Measurements from ENCODE around the gene ZNHIT6. TPM values are rescaled to one million over a fixed set of nuclear protein-coding genes. Genes with fewer than 3 reads are reported as not detected.

ZNHIT6 gene
- total and polyA plus RNA-seq, 9 donors: 12.0 to 23.6 (median 19.2) TPM

GRCh38 chr1:85626818-85627217, 81.4 kb downstream of the ZNHIT6 start:
- no peaks in the 10 kb centered on the region for H3K27me3 ChIP-seq (ENCODE audit: control insufficient read depth, insufficient read depth, low read length)
- DNase-seq: no peak
- no peak overlapping the region for H3K4me3 ChIP-seq (ENCODE audit: low read length)
- peaks cover 2% of the 10 kb centered on the region for H3K36me3 ChIP-seq (ENCODE audit: control insufficient read depth, insufficient read depth, low read length)
- peaks cover 8% of the 10 kb centered on the region for H3K9me3 ChIP-seq (replicated peaks; ENCODE audit: control insufficient read depth, low read depth, low read length)
- H3K4me1 ChIP-seq (ENCODE audit: control insufficient read depth, insufficient read depth, low read length): peaks cover 8% of the 10 kb centered on the region
- no peak overlapping the region for H3K27ac ChIP-seq (ENCODE audit: low read length)

GRCh38 chr1:85624361-85624760, 83.9 kb downstream of the ZNHIT6 start:
- no peak overlapping the region for H3K4me3 ChIP-seq (ENCODE audit: low read length)
- DNase-seq: no peak
- peaks cover 23% of the 10 kb centered on the region for H3K9me3 ChIP-seq (replicated peaks; ENCODE audit: control insufficient read depth, low read depth, low read length)
- H3K27me3 ChIP-seq (ENCODE audit: control insufficient read depth, insufficient read depth, low read length): no peaks in the 10 kb centered on the region
- H3K36me3 ChIP-seq (ENCODE audit: control insufficient read depth, insufficient read depth, low read length): peaks cover 2% of the 10 kb centered on the region
- WGBS (ENCODE audit: insufficient coverage): 100% methylated on average over 3 of the region's 4 CpGs
- peaks cover 8% of the 10 kb centered on the region for H3K4me1 ChIP-seq (ENCODE audit: control insufficient read depth, insufficient read depth, low read length)
- no peak overlapping the region for H3K27ac ChIP-seq (ENCODE audit: low read length)

- Histone ChIP-seq H3K36me3 (ENCODE audit: control insufficient read depth, insufficient read depth, low read length) (peaks cover 2% of the 10 kb centered on the region), H3K9me3 (replicated peaks; ENCODE audit: control insufficient read depth, low read depth, low read length) (peaks cover 23% of the 10 kb centered on the region), H3K4me1 (ENCODE audit: control insufficient read depth, insufficient read depth, low read length) (peaks cover 2% of the 10 kb centered on the region), H3K27me3 (ENCODE audit: control insufficient read depth, insufficient read depth, low read length) (no peaks in the 10 kb centered on the region), H3K4me3 (ENCODE audit: low read length) (no peak overlapping the region), H3K27ac (ENCODE audit: low read length) (no peak overlapping the region)
- DNase-seq: no peak
- no CpG with 5 or more reads among the region's 1 CpG for WGBS (ENCODE audit: insufficient coverage)
These were observed 85.2 kb downstream of the ZNHIT6 start for GRCh38 chr1:85623061-85623471.

DNA sequence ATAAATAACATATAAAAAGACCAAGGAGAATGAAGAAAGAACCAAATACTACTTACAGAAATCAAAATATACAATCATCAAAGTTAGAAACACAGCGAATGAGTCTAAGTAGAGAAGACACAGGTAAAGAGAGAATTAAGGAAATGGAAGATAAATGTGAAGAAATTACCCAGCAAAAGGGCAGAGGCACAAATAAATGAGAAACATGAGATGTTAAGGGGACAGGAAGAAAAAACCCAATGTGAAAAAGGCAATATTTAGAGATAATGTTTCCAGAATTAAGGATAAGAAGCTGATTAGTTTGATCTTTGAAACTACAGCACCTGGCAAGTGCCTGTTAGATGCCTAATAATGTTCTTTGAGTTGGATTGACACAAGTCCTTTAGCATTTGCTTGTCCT, 86.8 kb downstream of the ZNHIT6 start:
- Histone ChIP-seq H3K9me3 (replicated peaks; ENCODE audit: control insufficient read depth, low read depth, low read length) (peaks cover 23% of the 10 kb centered on the region), H3K36me3 (ENCODE audit: control insufficient read depth, insufficient read depth, low read length) (peaks cover 2% of the 10 kb centered on the region), H3K4me3 (ENCODE audit: low read length) (no peak overlapping the region), H3K27ac (ENCODE audit: low read length) (no peak overlapping the region), H3K4me1 (ENCODE audit: control insufficient read depth, insufficient read depth, low read length) (peaks cover 13% of the 10 kb centered on the region), H3K27me3 (ENCODE audit: control insufficient read depth, insufficient read depth, low read length) (no peaks in the 10 kb centered on the region)
- no CpG with 5 or more reads among the region's 1 CpG for WGBS (ENCODE audit: insufficient coverage)
- no peak for DNase-seq

- DNase-seq: peak; percentile 74
- Histone ChIP-seq H3K4me3 (ENCODE audit: low read length) (no peak overlapping the region), H3K27ac (ENCODE audit: low read length) (peak overlapping the region; percentile 66), H3K4me1 (ENCODE audit: control insufficient read depth, insufficient read depth, low read length) (peaks cover 28% of the 10 kb centered on the region), H3K9me3 (replicated peaks; ENCODE audit: control insufficient read depth, low read depth, low read length) (peaks cover 23% of the 10 kb centered on the region), H3K27me3 (ENCODE audit: control insufficient read depth, insufficient read depth, low read length) (no peaks in the 10 kb centered on the region), H3K36me3 (ENCODE audit: control insufficient read depth, insufficient read depth, low read length) (no peaks in the 10 kb centered on the region)
- WGBS (ENCODE audit: insufficient coverage): 20% methylated on average over 1 of the region's 3 CpGs
These were observed 90.6 kb downstream of the ZNHIT6 start for GRCh38 chr1:85617633-85618100.

DNA sequence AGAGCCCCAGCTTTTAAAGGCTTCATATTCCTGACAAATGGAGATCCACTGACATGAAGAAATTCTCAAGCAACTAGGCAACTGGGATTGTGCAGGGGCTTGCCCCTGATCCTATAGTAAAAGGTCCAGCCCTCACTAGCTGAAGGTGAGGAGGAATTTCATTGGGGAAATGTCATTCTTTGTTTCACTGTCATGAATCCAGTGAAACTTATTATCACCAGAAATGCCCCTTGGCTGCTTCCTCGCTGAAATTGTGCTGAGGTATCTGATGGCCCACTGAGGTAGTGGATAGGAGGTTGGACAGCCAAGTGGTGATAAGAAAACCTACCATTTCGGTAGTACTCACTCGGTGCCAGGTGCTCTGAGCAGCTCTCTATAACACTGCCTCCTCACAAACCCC, 91.5 kb downstream of the ZNHIT6 start:
- peaks cover 14% of the 10 kb centered on the region for H3K9me3 ChIP-seq (replicated peaks; ENCODE audit: control insufficient read depth, low read depth, low read length)
- DNase-seq: no peak
- no peak overlapping the region for H3K4me3 ChIP-seq (ENCODE audit: low read length)
- H3K27ac ChIP-seq (ENCODE audit: low read length): no peak overlapping the region
- no peaks in the 10 kb centered on the region for H3K27me3 ChIP-seq (ENCODE audit: control insufficient read depth, insufficient read depth, low read length)
- H3K4me1 ChIP-seq (ENCODE audit: control insufficient read depth, insufficient read depth, low read length): peaks cover 36% of the 10 kb centered on the region
- no CpG with 5 or more reads among the region's 3 CpGs for WGBS (ENCODE audit: insufficient coverage)
- no peaks in the 10 kb centered on the region for H3K36me3 ChIP-seq (ENCODE audit: control insufficient read depth, insufficient read depth, low read length)

DNA sequence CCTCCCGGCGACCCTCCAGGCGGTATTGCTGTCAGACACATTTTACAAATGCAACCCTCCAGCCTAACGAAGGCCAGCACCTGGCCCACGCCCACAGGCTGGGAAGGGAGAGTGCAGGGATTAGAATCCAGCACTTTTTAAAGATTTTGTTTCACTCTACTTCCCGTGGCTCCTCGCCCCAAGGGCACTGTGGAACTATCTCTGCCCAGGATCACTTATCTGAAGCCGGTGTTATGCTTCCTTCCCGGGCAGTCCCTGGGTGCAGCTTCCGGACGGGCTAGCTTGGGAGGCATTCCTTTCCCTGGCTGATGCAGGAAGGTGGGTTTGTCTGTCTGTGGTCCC, 91.9 kb downstream of the ZNHIT6 start:
- Histone ChIP-seq H3K9me3 (replicated peaks; ENCODE audit: control insufficient read depth, low read depth, low read length) (peaks cover 10% of the 10 kb centered on the region), H3K27me3 (ENCODE audit: control insufficient read depth, insufficient read depth, low read length) (no peaks in the 10 kb centered on the region), H3K36me3 (ENCODE audit: control insufficient read depth, insufficient read depth, low read length) (no peaks in the 10 kb centered on the region), H3K4me1 (ENCODE audit: control insufficient read depth, insufficient read depth, low read length) (peaks cover 40% of the 10 kb centered on the region), H3K4me3 (ENCODE audit: low read length) (peak overlapping the region; percentile 10), H3K27ac (ENCODE audit: low read length) (no peak overlapping the region)
- WGBS (ENCODE audit: insufficient coverage): no CpG with 5 or more reads among the region's 11 CpGs
- no peak for DNase-seq

GRCh38 chr1:85615586-85616363, 92.5 kb downstream of the ZNHIT6 start:
- 15% methylated on average over 44 of the region's 49 CpGs for WGBS (ENCODE audit: insufficient coverage)
- Histone ChIP-seq H3K9me3 (replicated peaks; ENCODE audit: control insufficient read depth, low read depth, low read length) (peaks cover 5% of the 10 kb centered on the region), H3K4me1 (ENCODE audit: control insufficient read depth, insufficient read depth, low read length) (peaks cover 46% of the 10 kb centered on the region), H3K4me3 (ENCODE audit: low read length) (peak overlapping the region; percentile 10), H3K27ac (ENCODE audit: low read length) (peak overlapping the region; percentile 65), H3K27me3 (ENCODE audit: control insufficient read depth, insufficient read depth, low read length) (no peaks in the 10 kb centered on the region), H3K36me3 (ENCODE audit: control insufficient read depth, insufficient read depth, low read length) (no peaks in the 10 kb centered on the region)
- DNase-seq: peak; percentile 86

DNA sequence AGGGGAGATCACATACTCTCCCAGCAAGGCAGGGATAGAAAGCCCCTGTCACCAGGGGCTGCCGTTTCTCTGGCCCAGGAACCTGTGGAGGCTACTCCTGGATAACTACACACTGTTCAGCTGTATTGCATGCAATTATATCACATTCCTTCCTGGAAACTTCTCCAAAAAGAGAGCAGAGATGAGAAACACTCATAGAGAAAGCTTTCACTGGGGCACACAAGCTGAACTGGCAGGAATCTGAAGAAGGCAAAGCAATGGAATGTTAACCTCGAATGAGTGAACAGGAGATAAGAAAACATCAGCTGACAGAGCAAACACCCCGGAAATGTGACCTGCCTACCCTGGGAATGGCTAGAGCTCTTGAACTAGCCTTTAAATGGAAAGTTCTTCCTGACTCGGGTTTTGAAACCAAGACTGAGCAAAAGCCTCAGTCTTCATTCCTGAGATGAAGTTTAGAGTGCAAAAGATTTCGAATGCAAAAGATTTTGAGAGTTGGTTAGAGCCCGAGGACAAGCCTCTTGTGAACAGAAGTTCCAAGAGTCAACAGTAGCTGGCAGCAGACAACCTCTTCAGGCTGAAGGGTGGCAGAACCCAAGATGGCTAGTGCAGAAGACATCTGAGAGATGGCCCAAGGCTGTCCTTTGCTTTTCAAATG, 95.4 kb downstream of the ZNHIT6 start:
- WGBS (ENCODE audit: insufficient coverage): 58% methylated on average over 6 of the region's 6 CpGs
- peak overlapping the region; percentile 88 for H3K27ac ChIP-seq (ENCODE audit: low read length)
- H3K4me3 ChIP-seq (ENCODE audit: low read length): no peak overlapping the region
- DNase-seq: peak; percentile 72
- H3K36me3 ChIP-seq (ENCODE audit: control insufficient read depth, insufficient read depth, low read length): no peaks in the 10 kb centered on the region
- no peaks in the 10 kb centered on the region for H3K9me3 ChIP-seq (replicated peaks; ENCODE audit: control insufficient read depth, low read depth, low read length)
- peaks cover 41% of the 10 kb centered on the region for H3K4me1 ChIP-seq (ENCODE audit: control insufficient read depth, insufficient read depth, low read length)
- H3K27me3 ChIP-seq (ENCODE audit: control insufficient read depth, insufficient read depth, low read length): no peaks in the 10 kb centered on the region

DNA sequence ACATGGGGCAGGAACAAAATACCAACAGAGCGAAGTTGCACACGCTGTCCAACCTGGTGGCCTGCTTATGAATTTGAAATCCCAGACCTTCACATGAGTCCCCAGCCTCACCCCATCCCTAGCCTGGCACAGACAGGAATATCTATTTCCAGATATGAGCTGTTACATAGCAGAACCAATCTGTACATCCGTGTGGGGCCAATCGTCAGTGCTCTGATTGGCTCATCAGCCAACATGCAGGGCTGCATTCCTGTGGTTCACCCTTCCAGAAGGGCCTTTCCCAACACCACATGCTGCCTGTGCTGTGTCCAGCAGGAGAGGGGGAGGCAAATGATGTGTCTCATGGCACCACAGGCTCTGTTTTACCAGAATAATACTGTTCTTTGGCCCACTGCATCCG, 96.4 kb downstream of the ZNHIT6 start:
- Histone ChIP-seq H3K4me3 (ENCODE audit: low read length) (no peak overlapping the region), H3K4me1 (ENCODE audit: control insufficient read depth, insufficient read depth, low read length) (peaks cover 37% of the 10 kb centered on the region), H3K27ac (ENCODE audit: low read length) (peak overlapping the region; percentile 88), H3K9me3 (replicated peaks; ENCODE audit: control insufficient read depth, low read depth, low read length) (no peaks in the 10 kb centered on the region), H3K27me3 (ENCODE audit: control insufficient read depth, insufficient read depth, low read length) (no peaks in the 10 kb centered on the region), H3K36me3 (ENCODE audit: control insufficient read depth, insufficient read depth, low read length) (no peaks in the 10 kb centered on the region)
- WGBS (ENCODE audit: insufficient coverage): 34% methylated on average over 4 of the region's 5 CpGs
- DNase-seq: peak; percentile 78
